Activated B cell treated with CpG ODN at 0.5 μM for 24 hours (primary cell): ENCODE results near the gene WRNIP1. TPM values are rescaled to one million over a fixed set of nuclear protein-coding genes. Genes with fewer than 3 reads are reported as not detected.

Experiments
- ATAC-seq: fragments of 200-7000 bp; cut with Tn5 transposase; one replicate; pipeline ENCODE4 v1.10.0; 2021; ENCODE audit warnings: low read depth, mild to moderate bottlenecking, moderate library complexity
- CTCF ChIA-PET: fragments of 350-600 bp; sonication (Branson Sonifier 250); formaldehyde crosslinking; loops from one replicate; lab custom pipeline; 2021; ENCODE audit warnings: antibody characterized with exemption; lab: Charles Lee
- POLR2A ChIA-PET: fragments of 350-600 bp; sonication (Branson Sonifier 250); formaldehyde crosslinking; loops from one replicate; lab custom pipeline; 2021; ENCODE audit warnings: antibody characterized with exemption; lab: Charles Lee
- DNase-seq: peaks from one replicate; pipeline ENCODE4 v3.0.0; 2022
- H3K27ac Mint-ChIP-seq: one replicate; pipeline ENCODE4 v1.8.0; 2020; ENCODE audit warnings: mixed read lengths
- H3K27me3 Mint-ChIP-seq: one replicate; pipeline ENCODE4 v1.8.0; 2021; ENCODE audit warnings: mixed read lengths
- H3K36me3 Mint-ChIP-seq: one replicate; pipeline ENCODE4 v1.8.0; 2021; ENCODE audit warnings: low read depth, mixed read lengths
- H3K4me1 Mint-ChIP-seq: one replicate; pipeline ENCODE4 v1.8.0; 2021; ENCODE audit warnings: mixed read lengths
- H3K4me3 Mint-ChIP-seq: one replicate; pipeline ENCODE4 v1.8.0; 2020; ENCODE audit warnings: mild to moderate bottlenecking, mixed read lengths
- H3K9me3 Mint-ChIP-seq: one replicate; pipeline ENCODE4 v1.8.0; 2020; ENCODE audit warnings: mixed read lengths
- intact Hi-C: fragments of 100-400 bp; cut with micrococcal nuclease; formaldehyde crosslinking; loops from one replicate; pipeline ENCODE4 v1.15.1; 2024
- total RNA-seq: library from RNA; stranded (reverse); gene quantifications from 2 replicates; pipeline ENCODE4 v1.2.3, GENCODE V29; 2022
- TF ChIP-seq, protein P1 (sequence below): fragments of 200-600 bp; IDR thresholded peaks from one replicate; pipeline ENCODE4 v1.8.0; 2022; ENCODE audit warnings: antibody characterized with exemption, mild to moderate bottlenecking

Gene WRNIP1
- total RNA-seq, 1 donor from 2014 or later = 31.9 TPM

DNA sequence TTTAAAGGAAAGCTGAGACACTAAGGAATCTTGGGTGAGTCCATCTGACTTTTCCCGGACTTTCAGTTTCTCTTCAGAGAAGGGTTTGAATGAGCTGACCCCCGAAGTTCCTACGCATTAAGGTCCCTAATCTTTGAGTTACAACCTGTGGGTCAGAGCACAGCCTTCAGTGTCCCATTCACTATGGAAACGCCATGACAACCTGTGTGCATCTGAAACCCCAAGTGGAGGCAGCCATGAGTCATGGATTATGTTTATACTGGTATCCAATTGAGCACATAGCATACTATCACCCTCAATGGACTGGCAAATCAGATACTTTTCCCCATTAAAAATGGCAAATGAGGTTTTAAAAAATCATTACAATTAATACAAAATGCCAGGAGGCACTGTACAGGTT is 25.9 kb upstream of the WRNIP1 start:
- ChIA-PET POLR2A (no interaction called here), CTCF (interaction anchor here (1.5 to 4.2 kb wide), 2 partner anchors 10 to 29 kb away, joined by 3 to 50 read pairs; partner anchors contain the start of gene MYLK4)
- Mint-ChIP-seq H3K36me3 (no peaks in the 10 kb centered on the region), H3K9me3 (no peaks in the 10 kb centered on the region), H3K27me3 (no peaks in the 10 kb centered on the region), H3K27ac (no peak overlapping the region), H3K4me3 (no peak overlapping the region), H3K4me1 (peaks cover 4% of the 10 kb centered on the region)
- no peak for DNase-seq
- TF ChIP-seq, protein P1, sequence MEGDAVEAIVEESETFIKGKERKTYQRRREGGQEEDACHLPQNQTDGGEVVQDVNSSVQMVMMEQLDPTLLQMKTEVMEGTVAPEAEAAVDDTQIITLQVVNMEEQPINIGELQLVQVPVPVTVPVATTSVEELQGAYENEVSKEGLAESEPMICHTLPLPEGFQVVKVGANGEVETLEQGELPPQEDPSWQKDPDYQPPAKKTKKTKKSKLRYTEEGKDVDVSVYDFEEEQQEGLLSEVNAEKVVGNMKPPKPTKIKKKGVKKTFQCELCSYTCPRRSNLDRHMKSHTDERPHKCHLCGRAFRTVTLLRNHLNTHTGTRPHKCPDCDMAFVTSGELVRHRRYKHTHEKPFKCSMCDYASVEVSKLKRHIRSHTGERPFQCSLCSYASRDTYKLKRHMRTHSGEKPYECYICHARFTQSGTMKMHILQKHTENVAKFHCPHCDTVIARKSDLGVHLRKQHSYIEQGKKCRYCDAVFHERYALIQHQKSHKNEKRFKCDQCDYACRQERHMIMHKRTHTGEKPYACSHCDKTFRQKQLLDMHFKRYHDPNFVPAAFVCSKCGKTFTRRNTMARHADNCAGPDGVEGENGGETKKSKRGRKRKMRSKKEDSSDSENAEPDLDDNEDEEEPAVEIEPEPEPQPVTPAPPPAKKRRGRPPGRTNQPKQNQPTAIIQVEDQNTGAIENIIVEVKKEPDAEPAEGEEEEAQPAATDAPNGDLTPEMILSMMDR = no peak
- ATAC-seq = no peak
- intact Hi-C loops = no loop called here

- Mint-ChIP-seq H3K36me3 (no peaks in the 10 kb centered on the region), H3K27ac (no peak overlapping the region), H3K27me3 (no peaks in the 10 kb centered on the region), H3K9me3 (no peaks in the 10 kb centered on the region), H3K4me1 (peaks cover 4% of the 10 kb centered on the region), H3K4me3 (no peak overlapping the region)
- CTCF ChIA-PET = interaction anchor here (1.0 to 4.2 kb wide), 2 partner anchors 9 to 10 kb away, joined by 3 to 50 read pairs; partner anchors contain the start of gene MYLK4
- TF ChIP-seq, protein P1 = no peak
- DNase-seq (no peak), ATAC-seq (no peak)
- POLR2A ChIA-PET = no interaction called here
- intact Hi-C loops = no loop called here
These were observed 24.6 kb upstream of the WRNIP1 start for GRCh38 chr6:2740581-2740980.

GRCh38 chr6:2741756-2742155 is 23.4 kb upstream of the WRNIP1 start:
- Mint-ChIP-seq H3K27ac (no peak overlapping the region), H3K9me3 (no peaks in the 10 kb centered on the region), H3K27me3 (no peaks in the 10 kb centered on the region), H3K36me3 (no peaks in the 10 kb centered on the region), H3K4me3 (no peak overlapping the region), H3K4me1 (peaks cover 4% of the 10 kb centered on the region)
- TF ChIP-seq, protein P1 = no peak
- DNase-seq = no peak
- ChIA-PET POLR2A (no interaction called here), CTCF (interaction anchor here (1.0 kb wide), 1 partner anchor 9 kb away, joined by 3 read pairs; no protein-coding TSS in a partner anchor)
- intact Hi-C loops = no loop called here
- ATAC-seq = no peak

GRCh38 chr6:2743280-2744208 is 21.6 kb upstream of the WRNIP1 start:
- DNase-seq (no peak), ATAC-seq (no peak)
- no peak overlapping the region for H3K27ac Mint-ChIP-seq
- H3K9me3 Mint-ChIP-seq = no peaks in the 10 kb centered on the region
- H3K36me3 Mint-ChIP-seq = no peaks in the 10 kb centered on the region
- no peak overlapping the region for H3K4me3 Mint-ChIP-seq
- H3K4me1 Mint-ChIP-seq = no peaks in the 10 kb centered on the region
- no peaks in the 10 kb centered on the region for H3K27me3 Mint-ChIP-seq
- TF ChIP-seq, protein P1 = no peak
- intact Hi-C loops = no loop called here
- POLR2A ChIA-PET = no interaction called here
- CTCF ChIA-PET = interaction anchor here (0.6 to 1.0 kb wide), 2 partner anchors 168 to 188 kb away, joined by 3 read pairs; no protein-coding TSS in a partner anchor

- Mint-ChIP-seq H3K27me3 (no peaks in the 10 kb centered on the region), H3K4me1 (no peaks in the 10 kb centered on the region), H3K27ac (no peak overlapping the region), H3K36me3 (no peaks in the 10 kb centered on the region), H3K9me3 (no peaks in the 10 kb centered on the region), H3K4me3 (no peak overlapping the region)
- DNase-seq (no peak), ATAC-seq (no peak)
- ChIA-PET CTCF (no interaction called here), POLR2A (no interaction called here)
- intact Hi-C loops = no loop called here
- TF ChIP-seq, protein P1 = no peak
These were observed 20.9 kb upstream of the WRNIP1 start for GRCh38 chr6:2744209-2744771.
